B cell (primary cell): ENCODE data around the gene OPN4.

Experiments
- EZH2 ChIP-seq: IDR thresholded peaks from 2 replicates; pipeline ENCODE4 v1.6.1; 2012; ENCODE audit warnings: borderline replicate concordance, low read depth, mild to moderate bottlenecking, moderate library complexity, low read length; ENCODE audit not compliant: insufficient read depth, poor library complexity, severe bottlenecking
- TF ChIP-seq, protein P1 (sequence below): fragments of 200-600 bp; IDR thresholded peaks from one replicate; pipeline ENCODE4 v1.8.0; 2022; ENCODE audit warnings: antibody characterized with exemption, mild to moderate bottlenecking

DNA sequence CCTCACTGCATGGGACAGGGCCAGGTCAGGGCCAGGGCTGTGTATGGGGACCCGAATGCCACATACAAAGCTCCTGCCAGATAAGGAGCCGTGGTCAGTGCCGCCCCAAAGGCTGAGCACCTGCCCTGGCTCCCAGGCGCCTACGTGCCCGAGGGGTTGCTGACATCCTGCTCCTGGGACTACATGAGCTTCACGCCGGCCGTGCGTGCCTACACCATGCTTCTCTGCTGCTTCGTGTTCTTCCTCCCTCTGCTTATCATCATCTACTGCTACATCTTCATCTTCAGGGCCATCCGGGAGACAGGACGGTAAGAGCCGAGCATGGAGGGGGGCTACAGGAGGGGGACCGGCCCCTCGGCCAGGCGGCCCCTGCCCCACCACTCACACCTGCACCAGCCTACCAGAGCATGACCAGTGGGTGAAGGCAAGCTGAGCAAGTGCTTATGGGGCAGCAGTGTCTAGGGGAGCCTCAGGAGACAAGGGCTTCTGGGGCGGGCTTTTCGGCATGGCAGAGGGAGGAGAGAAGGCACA, 4.9 kb downstream of the OPN4 start:
- TF ChIP-seq, protein P1, sequence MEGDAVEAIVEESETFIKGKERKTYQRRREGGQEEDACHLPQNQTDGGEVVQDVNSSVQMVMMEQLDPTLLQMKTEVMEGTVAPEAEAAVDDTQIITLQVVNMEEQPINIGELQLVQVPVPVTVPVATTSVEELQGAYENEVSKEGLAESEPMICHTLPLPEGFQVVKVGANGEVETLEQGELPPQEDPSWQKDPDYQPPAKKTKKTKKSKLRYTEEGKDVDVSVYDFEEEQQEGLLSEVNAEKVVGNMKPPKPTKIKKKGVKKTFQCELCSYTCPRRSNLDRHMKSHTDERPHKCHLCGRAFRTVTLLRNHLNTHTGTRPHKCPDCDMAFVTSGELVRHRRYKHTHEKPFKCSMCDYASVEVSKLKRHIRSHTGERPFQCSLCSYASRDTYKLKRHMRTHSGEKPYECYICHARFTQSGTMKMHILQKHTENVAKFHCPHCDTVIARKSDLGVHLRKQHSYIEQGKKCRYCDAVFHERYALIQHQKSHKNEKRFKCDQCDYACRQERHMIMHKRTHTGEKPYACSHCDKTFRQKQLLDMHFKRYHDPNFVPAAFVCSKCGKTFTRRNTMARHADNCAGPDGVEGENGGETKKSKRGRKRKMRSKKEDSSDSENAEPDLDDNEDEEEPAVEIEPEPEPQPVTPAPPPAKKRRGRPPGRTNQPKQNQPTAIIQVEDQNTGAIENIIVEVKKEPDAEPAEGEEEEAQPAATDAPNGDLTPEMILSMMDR = no peak
- TF ChIP-seq EZH2 = no peak
